ENCODE data around the gene CCL19. TPM values are rescaled to one million over a fixed set of nuclear protein-coding genes. Genes with fewer than 3 reads are reported as not detected.
A peak's percentile ranks its signal among the peaks of the same experiment; 100 is the strongest.

CCL19 gene
- total and polyA plus RNA-seq, 5 experiments from 2014 or later = not detected

GRCh38 chr9:34714007-34714406, 22.9 kb upstream of the CCL19 start:
- peaks cover 0 to 1% (median 0%) of the 10 kb centered on the region in 9 donors for H3K9me3 Mint-ChIP-seq
- no peaks in the 10 kb centered on the region for H3K4me1 Mint-ChIP-seq
- peaks cover 8 to 27% (median 20%) of the 10 kb centered on the region in 5 donors for H3K27me3 Mint-ChIP-seq

GRCh38 chr9:34712140-34712539, 21.1 kb upstream of the CCL19 start:
- no peak overlapping the region for H3K4me3 Mint-ChIP-seq
- POLR2A ChIA-PET = no interaction called here
- no peaks in the 10 kb centered on the region for H3K4me1 Mint-ChIP-seq
- ATAC-seq (no peak), DNase-seq (no peak)
- H3K36me3 Mint-ChIP-seq = no peaks in the 10 kb centered on the region
- peaks cover 0 to 1% (median 0%) of the 10 kb centered on the region in 9 donors for H3K9me3 Mint-ChIP-seq
- H3K27me3 Mint-ChIP-seq = peaks cover 8 to 20% (median 17%) of the 10 kb centered on the region in 5 donors
- no peak overlapping the region for H3K27ac Mint-ChIP-seq

More at GRCh38 chr9:34714007-34714406, 22.9 kb upstream of the CCL19 start:
- Mint-ChIP-seq H3K4me3 (no peak overlapping the region), H3K36me3 (no peaks in the 10 kb centered on the region), H3K27ac (no peak overlapping the region)
- ATAC-seq = no peak
- no peak for DNase-seq
- POLR2A ChIA-PET = no interaction called here

- Mint-ChIP-seq H3K27me3 (peaks cover 6 to 15% (median 13%) of the 10 kb centered on the region in 5 donors), H3K9me3 (peaks cover 0 to 1% (median 0%) of the 10 kb centered on the region in 9 donors), H3K27ac (peak within 1 kb of the TSS in 1 of 10 donors; percentile 33), H3K36me3 (no peaks in the 10 kb centered on the region), H3K4me1 (no peaks in the 10 kb centered on the region), H3K4me3 (no peak within 1 kb of the TSS)
- ATAC-seq (no peak), DNase-seq (no peak)
- POLR2A ChIA-PET = no interaction called here
Measured at GRCh38 chr9:34710023-34710422, 18.9 kb upstream of the CCL19 start, which contains the start of gene CCL21. TSS of gene CCL21 (minus strand) at chr9:34710136. CDS start at chr9:34710066, 70 bp downstream.

GRCh38 chr9:34709196-34709978, 18.3 kb upstream of the CCL19 start:
- Mint-ChIP-seq H3K9me3 (no peaks in the 10 kb centered on the region), H3K4me1 (no peaks in the 10 kb centered on the region), H3K4me3 (no peak overlapping the region), H3K27ac (no peak overlapping the region), H3K27me3 (peaks cover 3 to 13% (median 9%) of the 10 kb centered on the region in 5 donors), H3K36me3 (no peaks in the 10 kb centered on the region)
- ATAC-seq = no peak
- no peak for DNase-seq
- POLR2A ChIA-PET = interaction anchor here (0.6 kb wide), 1 partner anchor 654 kb away, joined by 3 read pairs; no protein-coding TSS in a partner anchor

- Mint-ChIP-seq H3K9me3 (no peaks in the 10 kb centered on the region), H3K27me3 (peaks cover 0 to 5% (median 0%) of the 10 kb centered on the region in 5 donors), H3K27ac (no peak overlapping the region), H3K4me3 (no peak overlapping the region), H3K36me3 (no peaks in the 10 kb centered on the region), H3K4me1 (peaks cover 0 to 1% (median under 1%) of the 10 kb centered on the region in 4 donors)
- DNase-seq (no peak), ATAC-seq (no peak)
- POLR2A ChIA-PET = no interaction called here
Measured at GRCh38 chr9:34707130-34707529, 16.1 kb upstream of the CCL19 start.

GRCh38 chr9:34701769-34702736, 11.0 kb upstream of the CCL19 start:
- H3K36me3 Mint-ChIP-seq = no peaks in the 10 kb centered on the region
- peak; percentile 78 to 80 for ATAC-seq
- H3K4me1 Mint-ChIP-seq = peaks cover 4 to 9% (median 5%) of the 10 kb centered on the region in 4 donors
- H3K4me3 Mint-ChIP-seq = peak overlapping the region; percentile 56 to 88 (median 84)
- H3K9me3 Mint-ChIP-seq = no peaks in the 10 kb centered on the region
- H3K27ac Mint-ChIP-seq = peak overlapping the region in 3 of 10 donors; percentile 41 to 74 (median 66)
- peaks cover 0 to 14% (median 6%) of the 10 kb centered on the region in 5 donors for H3K27me3 Mint-ChIP-seq
- DNase-seq = peak; percentile 60 to 85 (median 74)
- POLR2A ChIA-PET = interaction anchor here (0.8 to 2.2 kb wide), 3 partner anchors 37 to 64 kb away, joined by 3 to 6 read pairs (median 4); partner anchors contain the start of genes GALT and SIGMAR1

GRCh38 chr9:34701023-34701768, 10.1 kb upstream of the CCL19 start:
- H3K36me3 Mint-ChIP-seq = no peaks in the 10 kb centered on the region
- ATAC-seq (peak; percentile 87 to 88), DNase-seq (peak; percentile 53 to 84 (median 76))
- peaks cover 4 to 9% (median 5%) of the 10 kb centered on the region in 4 donors for H3K4me1 Mint-ChIP-seq
- POLR2A ChIA-PET = interaction anchor here (2.2 kb wide), 1 partner anchor 36 kb away, joined by 6 read pairs; no protein-coding TSS in a partner anchor
- peaks cover 0 to 14% (median 5%) of the 10 kb centered on the region in 5 donors for H3K27me3 Mint-ChIP-seq
- H3K9me3 Mint-ChIP-seq = no peaks in the 10 kb centered on the region
- H3K27ac Mint-ChIP-seq = peak overlapping the region in 1 of 10 donors; percentile 52
- peak overlapping the region; percentile 50 to 88 (median 65) for H3K4me3 Mint-ChIP-seq

- POLR2A ChIA-PET = interaction anchor here (0.7 kb wide), 1 partner anchor 53 kb away, joined by 3 read pairs; no protein-coding TSS in a partner anchor
- no peak for ATAC-seq
- H3K27me3 Mint-ChIP-seq = peaks cover 0 to 5% (median 2%) of the 10 kb centered on the region in 5 donors
- no peak for DNase-seq
- no peak overlapping the region for H3K4me3 Mint-ChIP-seq
- no peaks in the 10 kb centered on the region for H3K36me3 Mint-ChIP-seq
- no peaks in the 10 kb centered on the region for H3K9me3 Mint-ChIP-seq
- no peaks in the 10 kb centered on the region for H3K4me1 Mint-ChIP-seq
- H3K27ac Mint-ChIP-seq = no peak overlapping the region
Measured at GRCh38 chr9:34694811-34695210, 3.7 kb upstream of the CCL19 start.

- Mint-ChIP-seq H3K4me3 (no peak overlapping the region), H3K4me1 (no peaks in the 10 kb centered on the region), H3K27ac (no peak overlapping the region), H3K9me3 (no peaks in the 10 kb centered on the region), H3K27me3 (peaks cover 0 to 5% (median 2%) of the 10 kb centered on the region in 5 donors), H3K36me3 (no peaks in the 10 kb centered on the region)
- POLR2A ChIA-PET = interaction anchor here (0.6 kb wide), 1 partner anchor 60 kb away, joined by 3 read pairs; no protein-coding TSS in a partner anchor
- no peak for ATAC-seq
- DNase-seq = no peak
Measured at GRCh38 chr9:34693560-34693959, 2.5 kb upstream of the CCL19 start.

- Mint-ChIP-seq H3K9me3 (no peaks in the 10 kb centered on the region), H3K4me3 (no peak overlapping the region), H3K36me3 (no peaks in the 10 kb centered on the region), H3K27ac (no peak overlapping the region), H3K27me3 (peaks cover 0 to 5% (median 2%) of the 10 kb centered on the region in 5 donors), H3K4me1 (no peaks in the 10 kb centered on the region)
- POLR2A ChIA-PET = no interaction called here
- no peak for DNase-seq
- no peak for ATAC-seq
Measured at GRCh38 chr9:34691936-34692315, 850 bp upstream of the CCL19 start.

GRCh38 chr9:34689512-34689911, 1.6 kb downstream of the CCL19 start:
- no peak overlapping the region for H3K27ac Mint-ChIP-seq
- H3K9me3 Mint-ChIP-seq = no peaks in the 10 kb centered on the region
- POLR2A ChIA-PET = no interaction called here

GRCh38 chr9:34689116-34689470, 2.0 kb downstream of the CCL19 start:
- Mint-ChIP-seq H3K36me3 (no peaks in the 10 kb centered on the region), H3K4me1 (no peaks in the 10 kb centered on the region), H3K27ac (no peak overlapping the region), H3K9me3 (no peaks in the 10 kb centered on the region), H3K27me3 (peaks cover 0 to 2% (median 0%) of the 10 kb centered on the region in 5 donors), H3K4me3 (no peak overlapping the region)
- ATAC-seq = no peak
- no peak for DNase-seq
- POLR2A ChIA-PET = no interaction called here

More at GRCh38 chr9:34689512-34689911, 1.6 kb downstream of the CCL19 start:
- no peak for DNase-seq
- Mint-ChIP-seq H3K4me1 (no peaks in the 10 kb centered on the region), H3K27me3 (peaks cover 0 to 2% (median 0%) of the 10 kb centered on the region in 5 donors), H3K4me3 (no peak overlapping the region), H3K36me3 (no peaks in the 10 kb centered on the region)
- no peak for ATAC-seq

Measured in naive thymus-derived CD8-positive, alpha-beta T cell (primary cell).